GM21447 (cell line): ENCODE results near the gene LRRC8D.

Experiments used
- ATAC-seq: cut with Tn5 transposase; IDR thresholded peaks from one replicate; pipeline ENCODE4 v1.9.1; 2021; ENCODE audit not compliant: unreplicated experiment

Gene LRRC8D

DNA sequence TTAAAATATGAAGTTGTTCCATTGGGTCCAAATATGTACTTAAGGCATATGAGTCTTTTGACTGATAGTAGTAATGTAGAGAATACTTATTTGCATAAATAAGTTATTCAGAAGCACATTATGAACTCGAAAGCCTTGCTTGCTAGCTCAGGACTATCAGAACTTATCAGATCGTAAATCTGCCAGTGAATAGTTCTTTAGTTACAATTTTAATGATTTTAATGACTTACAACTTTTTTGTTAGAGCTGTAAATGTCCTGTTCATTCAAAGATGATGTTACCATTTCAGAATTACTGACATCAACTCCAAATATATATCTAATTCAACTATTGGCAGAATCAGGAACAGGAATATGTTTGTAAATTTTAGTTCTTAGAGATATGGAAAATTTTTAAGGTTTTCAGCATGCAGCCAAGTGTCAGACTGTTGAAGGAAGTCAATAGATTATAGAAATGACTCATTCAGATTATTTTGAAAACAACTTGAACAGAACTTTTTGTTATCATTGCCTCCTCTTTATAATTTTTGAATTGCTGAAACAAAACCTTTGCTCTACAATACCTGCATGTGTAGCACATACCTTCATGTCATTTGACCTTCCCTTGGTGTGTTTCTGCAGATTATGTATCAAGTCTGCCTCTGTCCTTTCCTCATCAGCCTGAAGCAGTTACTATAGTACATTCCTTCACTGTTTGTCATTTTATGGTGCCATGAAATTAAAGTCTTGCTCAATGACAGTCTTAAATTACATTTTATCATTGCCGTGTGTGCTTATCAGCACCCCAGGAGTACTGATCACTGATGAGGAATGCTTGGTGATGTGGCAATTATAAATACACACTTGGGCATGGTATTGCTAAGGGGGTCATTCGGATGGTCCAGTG, 44.9 kb downstream of the LRRC8D start:
- no peak for ATAC-seq

DNA sequence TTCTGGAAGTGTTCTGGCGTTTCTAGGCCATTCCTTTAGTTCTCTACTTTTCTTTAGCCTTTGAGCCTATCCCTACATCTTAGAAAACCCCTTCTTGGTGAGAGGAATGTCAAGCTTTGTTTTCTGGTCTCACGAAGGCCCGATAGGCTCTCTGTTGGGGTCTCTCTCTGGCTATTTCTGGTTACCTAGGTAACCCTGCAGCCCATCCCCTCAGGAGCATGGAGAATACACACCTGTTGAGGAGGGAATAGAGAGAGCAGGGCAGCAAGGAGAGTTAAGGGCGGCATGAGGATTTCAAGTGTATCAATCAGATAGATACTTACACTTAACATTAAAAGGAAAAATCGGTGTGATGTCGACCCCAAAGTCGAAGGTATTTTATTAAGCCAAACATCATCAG, 45.7 kb downstream of the LRRC8D start:
- no peak for ATAC-seq

DNA sequence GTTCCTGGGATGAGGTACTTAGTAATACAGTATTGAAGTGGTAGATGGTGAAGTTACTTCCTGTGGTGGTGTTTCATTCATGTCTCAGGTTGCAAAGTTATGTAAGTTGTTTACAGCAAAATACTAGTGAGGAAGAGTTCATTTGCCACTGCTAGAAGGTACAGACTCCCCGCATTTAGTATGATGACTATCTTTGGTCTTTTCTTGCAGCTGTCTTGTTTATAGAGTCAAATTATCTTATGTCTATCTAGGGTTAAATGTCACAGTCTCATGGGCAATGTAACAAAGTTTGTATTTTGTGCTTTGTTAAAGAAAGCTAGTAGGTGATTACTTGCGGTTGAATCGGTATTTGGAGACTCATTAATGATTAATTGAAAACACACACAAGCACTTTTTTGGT, 50.2 kb downstream of the LRRC8D start:
- no peak for ATAC-seq

DNA sequence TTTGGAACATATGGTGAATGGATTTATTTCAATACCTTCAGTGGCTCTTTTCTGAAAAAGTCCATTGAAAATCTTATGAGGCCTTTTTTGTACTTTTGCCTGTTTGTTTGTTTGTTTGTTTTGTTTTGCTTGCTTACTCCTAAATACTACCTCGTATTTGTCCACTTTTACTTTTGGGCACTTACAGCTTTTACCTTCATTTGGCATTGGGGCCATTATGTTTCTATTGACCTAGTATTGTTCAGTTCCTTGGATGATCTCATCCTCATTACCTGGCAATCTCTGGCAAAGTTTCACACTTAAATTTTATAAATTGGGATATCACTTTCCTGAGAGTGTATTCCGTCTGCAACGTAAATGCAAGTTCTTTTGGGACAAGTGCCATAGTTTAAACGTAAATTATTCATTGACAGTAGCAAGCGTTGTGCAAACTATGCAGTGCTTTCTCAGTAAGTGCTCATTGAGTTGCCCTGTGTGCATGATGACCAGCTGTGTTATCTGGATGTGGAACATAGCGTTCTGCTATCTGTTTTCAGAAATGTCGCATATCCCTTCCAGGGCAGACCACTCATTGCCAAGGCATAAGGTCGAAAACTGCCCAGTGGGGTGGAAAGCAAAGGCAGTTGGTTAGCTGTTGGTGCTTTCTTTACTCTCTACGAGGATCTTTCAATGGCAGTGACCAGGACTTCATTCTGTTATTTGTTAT, 51.1 kb downstream of the LRRC8D start:
- no peak for ATAC-seq

DNA sequence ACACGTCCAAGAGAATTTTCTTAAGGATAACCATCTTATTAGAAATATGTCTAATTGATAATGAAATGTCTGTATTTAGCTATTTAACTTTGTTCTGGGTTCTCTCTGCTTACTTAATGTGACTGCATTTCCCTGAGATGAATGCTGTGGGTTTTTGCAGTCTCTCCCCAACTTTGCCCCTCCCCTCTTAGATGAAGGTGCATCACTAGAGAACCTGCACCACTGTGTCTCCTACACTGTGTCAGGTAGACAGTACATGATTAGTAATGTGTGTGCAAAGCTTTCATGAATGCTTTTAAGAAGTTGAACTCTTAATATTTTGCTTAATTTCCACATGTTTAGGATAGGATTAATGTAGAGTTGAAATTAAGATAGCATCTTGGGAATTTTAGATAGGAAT, 51.7 kb downstream of the LRRC8D start:
- no peak for ATAC-seq

DNA sequence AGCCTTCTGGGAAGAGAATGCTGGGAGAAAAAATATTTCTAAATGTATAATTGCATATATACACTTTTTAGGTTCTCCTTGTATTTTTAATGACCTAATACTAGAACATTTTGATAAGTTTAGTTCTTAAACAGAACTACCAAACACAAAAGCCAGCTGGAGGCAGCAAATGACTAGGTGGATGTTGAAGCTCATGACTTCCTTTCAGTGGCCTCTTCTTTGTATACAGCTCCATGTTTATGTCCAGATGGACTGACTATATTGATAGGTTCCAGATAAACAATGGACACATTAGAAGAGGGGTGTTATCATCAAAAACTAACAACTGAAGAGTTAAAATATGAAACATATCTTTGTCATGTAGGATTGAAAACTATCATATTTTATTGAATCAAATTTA, 52.5 kb downstream of the LRRC8D start:
- ATAC-seq: no peak

DNA sequence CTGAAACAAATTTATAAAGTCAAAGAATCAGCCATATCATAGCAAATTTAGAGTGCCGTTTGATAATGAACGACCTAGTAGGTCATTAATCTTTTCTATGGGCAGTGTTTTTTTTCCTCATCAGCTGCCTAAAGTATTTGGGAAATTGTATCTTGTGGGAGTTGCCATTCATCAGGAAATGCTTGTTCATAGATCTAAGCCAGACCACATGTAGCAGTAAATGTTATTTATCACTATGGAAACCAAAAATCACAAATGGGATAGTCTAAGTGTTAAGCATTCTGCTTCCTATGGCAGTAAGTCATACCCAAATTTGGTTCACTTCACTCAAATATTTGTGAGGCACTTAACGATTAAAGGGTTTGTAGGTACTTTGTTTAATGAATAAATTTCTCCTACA, 52.9 kb downstream of the LRRC8D start:
- no peak for ATAC-seq

DNA sequence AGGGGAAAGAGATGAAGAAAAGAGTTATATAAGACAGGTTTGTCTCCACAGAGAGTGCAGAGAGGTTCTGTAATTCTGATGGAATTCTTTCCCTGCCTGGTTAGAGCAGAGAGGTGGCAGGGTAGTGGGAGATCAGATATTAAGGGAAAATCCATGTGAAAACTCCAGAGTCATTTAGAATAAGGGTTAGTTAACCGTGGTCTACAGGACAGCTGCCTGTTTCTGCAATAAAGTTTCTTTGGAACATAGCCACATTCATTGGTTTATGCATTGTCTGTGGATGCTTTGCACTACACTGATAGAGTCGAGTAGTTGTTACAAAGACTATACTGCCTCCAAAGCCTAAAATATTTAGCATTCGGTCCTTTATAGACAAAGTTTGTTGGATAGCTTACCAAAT, 55.6 kb downstream of the LRRC8D start:
- ATAC-seq: no peak

DNA sequence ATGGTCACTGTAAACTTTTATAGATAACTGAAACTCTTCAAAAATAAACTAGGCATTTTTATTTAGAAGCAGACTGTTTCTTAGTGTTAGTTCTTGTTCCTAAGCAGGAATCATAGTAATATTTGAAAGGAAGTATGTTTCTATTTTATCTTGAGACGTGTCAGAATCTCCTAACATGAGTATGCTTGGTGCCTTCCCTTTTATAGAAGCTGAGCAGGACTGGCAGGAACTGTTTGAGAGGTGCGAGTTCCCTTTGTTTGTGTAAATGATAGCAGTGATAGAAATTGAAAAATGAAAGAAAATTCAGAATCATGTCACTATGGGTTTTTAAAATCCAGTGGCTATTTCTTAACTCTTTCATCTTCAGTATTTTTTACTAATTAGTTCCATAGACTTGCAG, 56.9 kb downstream of the LRRC8D start:
- ATAC-seq: no peak

DNA sequence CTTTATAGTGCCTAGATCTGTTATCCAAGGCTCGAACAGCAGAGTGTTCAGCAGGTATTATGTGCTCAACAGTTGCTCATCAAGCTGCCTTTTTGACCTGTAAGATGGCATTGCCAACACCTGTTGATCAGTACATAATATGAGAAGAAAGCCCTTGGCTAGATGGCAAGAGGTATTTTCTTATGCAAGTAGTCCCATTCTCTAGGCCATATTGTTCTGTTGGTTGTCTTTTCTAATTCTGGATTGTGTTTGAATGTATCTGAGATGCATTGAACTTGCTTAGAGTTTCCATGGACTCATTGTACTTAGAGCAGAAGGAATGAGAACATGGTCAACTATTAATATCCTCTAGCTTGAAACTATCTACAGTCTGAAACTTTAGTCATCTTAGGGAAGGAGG, 57.4 kb downstream of the LRRC8D start:
- no peak for ATAC-seq

DNA sequence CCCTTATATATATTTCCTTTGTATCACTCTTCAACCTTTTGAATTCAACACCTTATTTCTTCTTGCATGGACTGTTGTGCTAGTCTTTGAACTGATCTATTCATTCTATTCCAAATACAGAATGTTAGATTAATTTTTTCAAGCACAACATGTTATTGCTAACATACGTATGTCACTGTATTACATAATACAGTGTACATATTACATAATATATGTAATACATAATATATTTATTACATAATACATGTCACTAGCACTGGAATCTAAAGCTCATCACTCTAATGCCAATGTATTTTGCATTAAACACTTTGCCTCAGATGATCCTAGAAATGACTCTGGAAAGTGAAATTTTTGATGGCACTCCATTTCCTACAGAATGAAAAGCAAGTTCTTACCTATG, 59.8 kb downstream of the LRRC8D start:
- ATAC-seq: no peak

DNA sequence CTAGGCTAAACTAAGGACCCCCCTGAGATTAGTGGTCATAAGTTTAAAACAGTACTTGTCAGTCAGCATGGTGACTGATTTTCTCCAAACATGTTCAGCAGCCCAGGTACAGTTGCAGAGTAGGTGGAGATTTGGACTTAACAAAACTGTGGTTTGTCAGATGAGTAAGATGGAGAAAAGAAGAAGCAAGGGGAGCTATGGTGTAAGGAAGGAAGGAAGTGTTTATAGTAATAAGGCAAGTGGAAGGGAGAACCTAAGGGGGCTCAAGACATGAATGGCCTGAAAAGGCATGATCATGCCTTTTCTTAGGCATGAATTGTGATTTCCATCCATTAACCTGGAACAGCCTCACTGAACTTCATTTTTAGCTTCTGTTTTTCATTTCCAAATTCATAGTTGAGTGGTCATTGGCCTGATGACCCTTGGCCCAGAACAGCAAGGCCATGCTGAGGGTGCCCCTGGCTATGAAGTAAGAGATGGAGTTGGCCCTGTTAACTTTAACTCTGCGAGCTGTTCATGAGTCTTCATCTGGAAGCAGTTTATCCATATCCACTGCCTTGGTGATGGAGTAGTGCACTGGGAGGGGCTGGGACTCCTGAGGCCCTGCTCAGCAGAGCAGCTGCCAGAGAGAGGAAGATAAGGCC, 60.7 kb downstream of the LRRC8D start:
- no peak for ATAC-seq

DNA sequence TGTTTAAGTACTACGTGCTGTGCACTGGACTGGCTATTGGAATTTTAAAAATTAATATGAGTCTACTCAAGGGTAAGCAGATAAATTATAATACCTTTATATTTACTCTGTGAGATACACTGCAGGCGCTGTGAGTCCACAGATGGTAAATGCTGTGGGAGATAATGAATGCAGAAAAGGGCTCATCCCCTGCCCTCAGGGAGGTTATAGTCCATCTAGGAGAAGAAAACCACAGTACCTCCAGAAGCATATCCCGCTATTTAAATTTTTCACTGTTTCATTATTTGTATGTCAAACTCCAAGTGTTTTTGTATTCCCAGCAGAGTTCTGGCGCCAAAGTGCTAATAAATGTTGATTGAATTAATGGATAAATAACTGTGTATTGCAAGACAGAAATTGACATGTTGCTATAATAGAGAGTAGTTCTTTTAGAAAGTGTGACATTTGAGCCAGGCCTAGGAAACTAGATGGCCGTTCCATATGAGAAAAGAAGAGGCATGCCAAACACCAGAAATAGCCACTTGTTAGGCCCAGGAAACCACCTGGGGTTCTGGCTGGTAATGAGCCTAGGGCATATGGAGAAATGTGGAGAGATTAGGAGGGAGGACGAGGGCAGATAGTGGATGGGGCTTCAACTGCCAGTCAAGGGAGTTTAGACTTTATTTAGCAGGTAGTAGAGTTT, 61.7 kb downstream of the LRRC8D start:
- ATAC-seq: no peak

DNA sequence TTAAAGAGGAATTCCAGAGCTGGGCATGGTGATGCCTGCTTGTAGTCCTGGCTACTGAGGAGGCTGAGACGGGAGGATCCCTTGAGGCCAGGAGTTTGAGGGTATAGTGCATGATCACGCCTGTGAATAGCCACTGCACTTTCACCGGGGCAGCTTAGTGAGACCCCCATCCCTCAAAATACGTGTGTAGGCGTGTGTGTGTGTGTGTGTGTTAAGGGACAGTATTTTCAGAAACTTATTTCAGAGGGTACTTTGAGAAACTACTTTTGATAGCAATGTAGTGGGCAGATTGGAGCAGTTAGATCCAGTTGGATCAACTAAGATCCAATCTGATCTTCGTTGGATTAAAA, 62.2 kb downstream of the LRRC8D start:
- ATAC-seq: no peak

DNA sequence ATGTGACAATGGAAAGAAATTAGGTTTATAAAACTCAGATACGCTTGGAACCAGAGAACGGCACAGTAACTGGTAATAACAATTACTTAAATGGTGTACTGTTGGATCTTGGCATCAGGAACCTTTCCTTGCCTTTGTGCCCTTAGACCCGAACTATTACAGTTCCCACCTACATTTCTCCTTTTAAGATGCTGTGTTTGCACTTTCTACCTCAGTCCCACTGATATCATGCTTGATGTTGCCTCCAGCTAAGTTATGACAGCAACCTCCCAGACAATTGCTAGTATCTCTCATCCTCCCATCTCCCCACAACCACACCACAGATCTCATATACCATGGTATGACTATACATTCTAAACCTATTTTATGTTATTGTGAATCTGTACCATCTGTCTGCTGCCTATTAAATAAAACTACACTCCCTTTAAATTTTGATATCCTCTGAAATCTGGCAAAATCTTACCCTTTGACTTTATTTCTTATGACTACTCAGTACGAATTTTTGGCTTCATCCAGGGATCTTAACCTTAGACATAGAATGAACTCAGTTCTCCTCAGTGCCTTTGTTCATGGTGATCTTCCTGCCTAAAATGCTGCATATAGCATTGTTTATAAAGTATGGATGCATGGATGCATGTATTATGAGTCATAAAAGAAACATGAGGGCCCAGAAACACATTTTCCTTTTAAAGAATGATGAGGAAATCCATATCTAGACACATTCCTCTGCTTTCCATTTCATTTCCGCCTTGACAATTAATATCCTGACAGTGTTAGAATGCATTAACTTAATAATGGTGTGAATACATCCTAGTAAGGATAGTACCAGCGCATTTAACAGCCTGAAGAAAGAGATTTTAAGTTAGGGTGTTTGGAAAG, 64.1 kb downstream of the LRRC8D start:
- ATAC-seq: no peak

DNA sequence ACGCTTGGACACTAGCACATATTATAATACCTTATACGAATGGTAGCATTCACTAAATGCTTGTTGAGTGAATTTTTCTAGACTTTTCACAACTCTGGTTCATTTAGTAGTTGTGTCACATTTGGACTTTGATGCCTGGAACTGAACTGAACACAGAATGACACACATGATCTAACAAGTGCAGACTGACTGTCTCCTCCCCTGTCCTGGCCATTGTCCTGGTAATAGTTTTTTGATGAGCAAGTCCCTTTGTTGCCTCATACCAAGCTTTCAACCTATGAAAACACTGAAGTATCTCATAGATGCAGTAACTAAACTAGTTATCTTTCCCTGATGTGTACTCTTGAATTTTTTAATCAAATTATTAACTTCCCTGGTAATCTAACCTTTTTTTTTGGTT, 66.4 kb downstream of the LRRC8D start:
- ATAC-seq: no peak

DNA sequence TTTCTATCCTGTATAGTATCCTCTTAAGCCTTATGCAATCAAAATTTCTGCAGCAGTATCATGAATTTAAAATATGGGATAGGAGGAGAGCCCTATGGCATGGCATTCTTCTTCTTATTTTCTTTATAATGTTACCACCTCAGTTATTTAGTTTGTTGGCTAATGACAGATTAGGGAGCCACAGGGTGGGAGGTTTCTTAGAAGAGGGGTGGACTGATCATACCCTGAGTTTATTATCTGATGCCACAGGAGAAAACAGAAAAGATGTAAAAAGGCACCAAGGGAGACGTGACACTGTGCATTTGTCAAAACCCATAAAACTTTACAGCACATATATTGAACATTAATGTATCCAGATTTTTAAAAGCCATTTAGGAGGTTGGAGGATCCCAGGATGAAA, 66.9 kb downstream of the LRRC8D start:
- ATAC-seq: no peak

DNA sequence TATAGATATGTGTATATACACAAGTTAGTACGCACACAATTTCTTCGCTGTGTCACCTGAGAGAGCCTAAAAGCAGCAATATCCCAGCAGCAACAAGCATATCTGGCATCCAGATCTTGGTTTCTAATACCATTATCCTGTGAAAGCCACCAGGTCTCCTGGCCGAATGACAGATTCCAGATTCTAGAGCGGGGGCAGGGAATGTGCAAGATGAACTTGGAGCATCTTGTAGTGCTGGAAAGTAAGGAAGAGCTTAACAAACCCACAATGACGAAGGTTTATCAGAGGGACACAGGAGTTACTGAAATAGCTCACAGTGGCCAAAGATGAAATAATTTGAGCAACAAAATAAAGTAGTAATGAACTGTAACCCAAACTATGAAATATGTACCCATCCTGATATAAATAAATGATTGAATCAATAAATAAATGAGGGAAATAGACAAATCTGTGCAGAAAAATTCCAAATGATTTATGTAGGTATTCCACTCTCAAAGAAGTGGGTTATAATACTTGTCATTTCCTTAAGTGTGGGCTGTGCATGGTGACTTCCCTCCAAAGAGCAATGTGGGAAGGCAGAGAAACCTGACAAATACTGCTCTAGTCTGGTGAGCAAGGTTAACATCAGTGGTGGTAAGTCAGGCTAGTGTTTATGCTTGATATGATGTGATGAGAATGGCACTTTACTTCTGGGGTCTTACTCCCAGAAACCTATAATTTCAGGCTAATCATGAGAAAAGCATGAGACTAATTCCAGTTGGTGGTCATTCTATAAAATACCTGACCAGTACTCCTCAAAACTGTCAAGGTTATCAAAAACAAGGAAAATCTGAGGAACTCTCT, 67.9 kb downstream of the LRRC8D start:
- no peak for ATAC-seq

DNA sequence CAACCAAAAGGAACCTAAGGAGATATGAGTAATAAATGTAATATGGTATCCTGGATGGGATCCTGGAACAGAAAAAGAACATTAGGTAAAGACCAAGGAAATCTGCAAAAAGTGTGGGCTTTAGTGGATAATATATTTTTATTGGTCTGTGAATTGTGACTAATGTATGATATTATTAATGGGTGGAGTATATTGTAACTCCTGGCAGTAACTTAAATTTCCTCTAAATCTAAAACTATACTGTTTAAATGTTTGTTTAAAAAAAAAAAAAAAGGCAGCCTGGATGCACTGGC, 68.4 kb downstream of the LRRC8D start:
- ATAC-seq: no peak
